HUDEP-2 (cell line): ENCODE measurements around the gene TRAK1.
"Not testable (repeated sequence)": the region's sequence is repeated elsewhere in the genome, so short reads cannot be mapped to it uniquely, and the experiment has no call there.

Experiments used
- DNase-seq, 76 experiments: peaks; one replicate each; lab custom pipeline; 2025; ENCODE audit not compliant: unreplicated experiment in 76 of 76; lab: John Stamatoyannopoulos, UW

Gene TRAK1

GRCh38 chr3:42090973-42091731, at the start of gene TRAK1:
TRAK1 (plus strand) TSS chr3:42091357; CDS start chr3:42091470, 113 bp downstream.
- DNase-seq = peak in 1 of 76 experiments; percentile 4

DNA sequence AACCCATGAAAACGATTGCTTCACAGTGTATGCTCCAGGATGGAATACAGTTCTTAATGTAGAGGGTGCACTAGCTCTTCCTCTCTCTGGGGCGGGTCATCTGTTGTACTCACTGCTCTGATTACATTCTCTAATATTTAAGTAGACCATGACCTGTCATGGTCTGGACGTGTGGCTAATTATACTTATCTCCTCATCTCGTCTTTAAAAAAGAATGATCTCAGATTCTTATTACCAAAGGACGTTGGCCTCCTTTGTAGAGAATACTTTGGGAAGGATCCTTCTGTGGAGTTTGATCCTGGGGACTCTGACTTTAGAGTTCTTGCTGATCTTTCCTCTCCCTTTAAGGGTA, 48.4 kb upstream of the TRAK1 start:
- no peak for DNase-seq

- DNase-seq = no peak
Measured at GRCh38 chr3:42043099-42043813, 47.9 kb upstream of the TRAK1 start.

DNA sequence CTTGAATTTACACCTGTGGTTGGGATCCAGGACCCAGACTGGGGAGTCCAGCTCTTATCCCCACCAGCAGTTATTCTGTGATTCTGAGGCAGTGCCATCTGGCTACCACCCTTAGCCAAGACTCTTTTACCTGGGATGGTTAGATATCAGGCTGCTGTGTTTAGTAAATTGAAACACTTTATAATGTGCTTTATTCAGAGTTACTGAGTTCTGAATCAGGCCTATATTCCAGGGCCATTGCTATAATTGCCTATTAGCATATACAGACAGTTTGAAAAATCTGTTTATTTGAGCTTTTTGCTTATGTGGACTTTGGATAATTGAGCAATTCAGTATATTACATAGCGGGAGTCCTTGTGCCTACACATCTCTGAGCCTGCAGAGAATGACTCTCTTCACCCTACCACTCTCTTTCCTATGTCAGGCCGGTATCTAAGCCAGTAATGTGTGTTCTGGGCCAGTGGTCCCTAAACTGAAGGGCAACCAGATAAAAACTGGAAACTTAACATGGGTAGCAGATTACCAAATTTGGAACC, 45.4 kb upstream of the TRAK1 start:
- DNase-seq = no peak

DNA sequence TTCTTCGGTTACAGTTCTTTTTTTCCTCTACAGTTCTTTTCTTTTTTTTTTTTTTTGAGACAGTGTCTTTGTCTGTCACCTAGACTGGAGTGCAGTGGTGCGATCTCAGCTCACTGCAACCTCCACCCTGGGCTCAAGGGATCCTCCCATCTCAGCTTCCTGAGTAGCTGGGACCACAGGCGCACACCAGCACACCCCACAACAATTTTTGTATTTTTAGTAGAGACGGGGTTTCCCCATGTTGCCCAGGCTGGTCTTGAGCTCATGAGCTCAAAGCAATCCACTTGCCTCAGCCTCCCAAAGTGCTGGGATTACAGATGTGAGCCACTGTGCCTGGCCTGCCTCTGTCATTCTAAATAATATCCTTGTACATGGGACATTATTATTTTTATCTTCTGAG, 42.6 kb upstream of the TRAK1 start:
- not testable (repeated sequence) for DNase-seq

- no peak for DNase-seq
Measured at GRCh38 chr3:42050126-42050525, 41.0 kb upstream of the TRAK1 start.

GRCh38 chr3:42051384-42052131, 39.6 kb upstream of the TRAK1 start:
- peak in 30 of 76 experiments; percentile 6 to 54 (median 20) for DNase-seq

DNA sequence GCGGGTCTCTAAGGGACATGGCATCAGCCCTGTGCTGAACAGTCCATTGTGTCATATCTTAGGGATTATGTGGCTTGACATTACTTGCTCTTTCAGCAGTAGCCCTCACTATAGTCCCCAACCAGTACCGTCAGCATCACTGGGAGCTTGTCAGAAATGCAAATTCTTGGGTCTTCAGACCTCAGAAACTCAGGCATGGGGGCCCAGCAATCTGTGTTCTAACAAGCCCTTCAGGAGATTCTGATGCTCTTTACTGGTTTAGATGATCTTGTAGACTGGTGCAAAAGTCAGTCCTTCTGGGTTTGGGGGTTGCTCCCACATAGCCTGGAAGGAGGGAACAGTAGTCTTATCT, 39.0 kb upstream of the TRAK1 start:
- no peak for DNase-seq

- DNase-seq = peak in 2 of 76 experiments; percentile 4 to 19
Measured at GRCh38 chr3:42052484-42053351, 38.4 kb upstream of the TRAK1 start.

DNA sequence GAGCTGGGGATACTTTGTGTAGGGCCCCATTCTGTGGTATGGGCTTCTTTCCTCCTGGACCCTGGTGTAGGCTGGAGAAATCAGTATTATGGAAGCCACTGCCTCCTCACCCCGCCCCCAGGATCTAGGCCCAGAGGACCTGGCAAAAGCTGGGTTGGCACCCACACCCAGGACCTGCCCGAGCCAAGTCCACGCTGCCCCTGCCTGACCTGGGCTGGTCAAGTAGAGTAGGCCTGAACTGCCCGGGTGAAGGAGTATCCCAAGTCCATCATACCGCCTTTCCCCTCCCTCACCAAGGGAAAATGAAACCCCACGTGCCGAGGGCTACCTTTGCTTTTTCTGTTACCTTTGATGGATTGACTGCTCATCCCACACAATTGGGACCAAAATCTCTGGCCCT, 37.7 kb upstream of the TRAK1 start:
- DNase-seq = no peak

DNA sequence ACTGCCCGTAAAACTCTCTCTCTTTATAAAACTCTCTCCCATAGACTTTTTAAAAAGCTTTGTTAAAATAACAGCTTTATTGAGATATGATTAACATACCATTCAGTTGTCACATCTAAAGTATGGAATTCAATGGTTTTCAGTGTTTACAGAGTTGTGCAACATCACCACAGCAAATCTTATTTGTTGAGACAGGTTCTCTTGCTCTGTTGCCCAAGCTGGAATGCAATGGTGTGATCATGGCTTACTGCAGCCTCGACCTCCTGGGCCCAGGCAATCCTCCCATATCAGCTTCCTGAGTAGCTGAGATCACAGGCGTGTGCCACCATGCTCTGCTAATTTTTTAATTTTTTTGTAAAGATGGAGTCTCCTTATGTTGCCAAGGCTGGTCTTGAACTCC, 35.9 kb upstream of the TRAK1 start:
- no peak for DNase-seq

DNA sequence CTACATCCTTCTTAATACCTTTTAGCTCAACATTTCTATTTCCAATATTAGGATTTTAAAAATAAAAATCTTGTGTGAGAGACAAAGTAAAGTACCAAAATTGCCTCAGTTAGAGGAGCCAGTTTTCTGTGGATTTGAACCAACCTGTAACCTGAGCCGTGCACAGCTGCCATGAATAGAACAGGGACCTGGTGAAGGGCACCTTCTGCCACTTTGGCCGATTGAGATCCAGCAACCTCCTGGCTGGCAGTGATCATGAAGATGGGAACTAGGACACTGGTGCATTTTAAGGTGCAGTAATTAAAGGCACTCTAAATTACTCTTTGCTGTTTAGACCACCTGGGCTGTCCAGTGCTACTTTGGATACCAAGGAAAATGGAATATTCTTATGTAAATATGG, 34.3 kb upstream of the TRAK1 start:
- DNase-seq = no peak

DNA sequence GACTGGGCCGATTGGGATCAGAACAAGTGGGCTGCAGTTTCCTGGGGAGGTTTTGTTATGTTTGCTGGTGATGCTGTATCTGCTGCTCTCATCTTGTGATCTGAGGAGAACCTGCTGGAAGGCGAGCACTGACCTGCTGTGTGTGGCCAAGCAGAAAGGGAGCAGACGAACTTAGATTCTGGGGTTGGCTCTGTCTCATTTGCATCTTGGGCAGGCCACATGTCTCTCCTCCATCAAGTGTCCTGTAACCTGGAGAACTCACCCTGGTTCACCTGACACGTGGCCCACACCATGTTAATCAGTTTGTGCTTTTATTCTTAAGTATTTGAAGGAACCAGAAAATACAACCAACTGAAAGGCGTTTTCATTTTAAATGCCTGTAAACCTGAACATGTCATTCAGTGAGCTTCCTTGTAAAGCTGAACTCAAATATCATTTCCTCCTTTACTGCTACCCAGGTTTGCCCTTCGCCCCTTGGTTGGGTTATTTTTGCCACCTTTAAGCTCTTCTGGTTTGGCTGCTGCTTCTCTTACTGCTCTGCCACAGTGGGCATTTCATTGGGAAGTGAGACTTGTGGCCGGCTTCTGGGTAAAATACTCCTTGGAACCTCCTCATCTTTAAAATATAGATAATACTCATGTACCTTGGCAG, 33.5 kb upstream of the TRAK1 start:
- DNase-seq = no peak

- DNase-seq = peak in 4 of 76 experiments; percentile 4 to 17 (median 6)
Measured at GRCh38 chr3:42061025-42061712, 30.0 kb upstream of the TRAK1 start.

- DNase-seq = no peak
Measured at GRCh38 chr3:42061713-42062380, 29.3 kb upstream of the TRAK1 start.

- DNase-seq = no peak
Measured at GRCh38 chr3:42062464-42062863, 28.7 kb upstream of the TRAK1 start.

DNA sequence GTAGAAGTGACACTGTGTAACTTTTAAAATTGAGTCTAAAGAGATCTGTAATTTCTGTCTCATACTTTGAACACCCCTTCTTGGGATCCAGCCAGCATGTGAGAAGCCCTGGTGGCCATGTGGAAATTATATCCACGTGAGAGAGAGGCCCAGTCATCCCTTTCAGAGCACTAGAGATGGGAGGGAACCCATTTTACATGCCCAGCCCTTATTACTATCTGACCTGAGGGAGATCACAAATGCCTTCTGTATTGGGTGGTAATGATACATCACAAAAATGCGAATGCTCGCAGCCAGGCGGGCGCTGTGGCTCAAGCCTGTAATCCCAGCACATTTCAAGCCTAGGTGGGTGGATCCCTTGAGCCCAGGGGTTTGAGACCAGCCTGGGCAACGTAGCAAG, 27.3 kb upstream of the TRAK1 start:
- DNase-seq = peak in 16 of 76 experiments; percentile 5 to 46 (median 18)

GRCh38 chr3:42066516-42067181, 24.5 kb upstream of the TRAK1 start:
- no peak for DNase-seq
